H1 (cell line): ENCODE data around the gene MSANTD3. TPM values are rescaled to one million over a fixed set of nuclear protein-coding genes. Genes with fewer than 3 reads are reported as not detected.

ENCODE experiments used
- CTCF ChIA-PET: fragments of 300-600 bp; sonication (Branson Sonifier 250); formaldehyde crosslinking; loops from one replicate; lab custom pipeline; 2021; ENCODE audit not compliant: partially characterized antibody; lab: Charles Lee
- POLR2A ChIA-PET: fragments of 300-600 bp; sonication (Branson Sonifier 250); formaldehyde crosslinking; loops from one replicate; lab custom pipeline; 2021; ENCODE audit warnings: inconsistent platforms; ENCODE audit not compliant: partially characterized antibody; lab: Charles Lee
- DNase-seq, 2 experiments: peaks; one replicate each; pipeline versions ENCODE4 v3.0.0 to v3.0.0-alpha.2; 2010 to 2022; ENCODE audit warnings: low spot score in 2 of 2, low read depth in 1 of 2, mixed read lengths in 1 of 2
- FAIRE-seq: peaks from 2 replicates; lab custom pipeline; 2011; peaks lifted over from hg19 to GRCh38; lab: Jason Lieb, UNC
- H2AFZ ChIP-seq: 2 replicates; pipeline ENCODE4 v1.8.1; 2012; ENCODE audit warnings: low read length, inconsistent platforms
- H2AK5ac ChIP-seq: 2 replicates; pipeline ENCODE4 v1.6.1; 2013; ENCODE audit warnings: low read depth, low read length
- H2BK120ac ChIP-seq: replicated peaks from 2 replicates; pipeline ENCODE3; 2013; ENCODE audit warnings: low read depth, low read length, inconsistent platforms
- H2BK12ac ChIP-seq: 2 replicates; pipeline ENCODE4 v1.6.1; 2013; ENCODE audit warnings: low read depth, low read length
- H2BK15ac ChIP-seq: 2 replicates; pipeline ENCODE4 v1.6.1; 2013; ENCODE audit warnings: low read length
- H2BK20ac ChIP-seq: 2 replicates; pipeline ENCODE4 v1.6.1; 2013; ENCODE audit warnings: low read length
- H2BK5ac ChIP-seq: 2 replicates; pipeline ENCODE4 v1.6.1; 2013; ENCODE audit warnings: low read depth, low read length
- H3K14ac ChIP-seq: 2 replicates; pipeline ENCODE4 v1.6.1; 2013; ENCODE audit warnings: inconsistent platforms; ENCODE audit not compliant: insufficient read length
- H3K18ac ChIP-seq: 2 replicates; pipeline ENCODE4 v1.6.1; 2013; ENCODE audit warnings: low read length; ENCODE audit errors: extremely low read depth
- H3K23ac ChIP-seq: 2 replicates; pipeline ENCODE4 v1.6.1; 2013; ENCODE audit warnings: inconsistent platforms; ENCODE audit not compliant: insufficient read length
- H3K23me2 ChIP-seq: 2 replicates; pipeline ENCODE4 v1.6.1; 2013; ENCODE audit warnings: low read depth, low read length
- H3K27ac ChIP-seq: 2 replicates; pipeline ENCODE4 v1.6.1; 2011; ENCODE audit warnings: low read depth, low read length, inconsistent platforms
- H3K27me3 ChIP-seq, 4 experiments: replicated peaks in 1 of 4; 1 replicate in 1 of 4; 2 replicates in 3 of 4; pipeline versions ENCODE4 v1.6.1 to v1.8.1; 2011 to 2013; ENCODE audit warnings: low read length in 3 of 4, mild to moderate bottlenecking in 3 of 4, inconsistent platforms in 2 of 4, mixed read lengths in 2 of 4, moderate library complexity in 1 of 4; ENCODE audit not compliant: control insufficient read depth in 3 of 4, insufficient read depth in 3 of 4; ENCODE audit errors: extremely low read depth in 1 of 4
- H3K36me3 ChIP-seq, 4 experiments: 2 replicates each; pipeline versions ENCODE4 v1.6.1 to v1.8.1; 2011 to 2013; ENCODE audit warnings: mild to moderate bottlenecking in 4 of 4, low read length in 3 of 4, moderate library complexity in 2 of 4, control low read depth in 1 of 4, inconsistent platforms in 1 of 4; ENCODE audit not compliant: insufficient read depth in 4 of 4, control insufficient read depth in 2 of 4
- H3K4ac ChIP-seq: replicated peaks from 2 replicates; pipeline ENCODE3; 2013; ENCODE audit warnings: low read length, low read depth, mixed read lengths, inconsistent platforms; ENCODE audit not compliant: insufficient read length
- H3K4me1 ChIP-seq, 4 experiments: replicated peaks in 1 of 4; 1 replicate in 1 of 4; 2 replicates in 3 of 4; pipeline versions ENCODE4 v1.6.1 to v1.8.1; 2011 to 2013; ENCODE audit warnings: low read length in 3 of 4, inconsistent platforms in 2 of 4, mixed read lengths in 1 of 4; ENCODE audit not compliant: insufficient read depth in 4 of 4, control insufficient read depth in 3 of 4
- H3K4me2 ChIP-seq, 2 experiments: 2 replicates each; pipeline versions ENCODE4 v1.6.1 to v1.8.1; 2011 to 2013; ENCODE audit warnings: low read depth in 2 of 2, low read length in 2 of 2, control low read depth in 1 of 2, inconsistent platforms in 1 of 2, mild to moderate bottlenecking in 1 of 2; ENCODE audit not compliant: insufficient read depth in 1 of 2
- H3K4me3 ChIP-seq, 4 experiments: fragments of 200-600, 300-600 bp in 1 of 4; sonication (generic), shearing (Covaris generic), sonication (Bioruptor Twin) in 1 of 4; 2 replicates each; pipeline versions ENCODE4 v1.5.1 to v1.8.1; 2011 to 2016; ENCODE audit warnings: low read length in 4 of 4, low read depth in 3 of 4, control low read depth in 2 of 4, inconsistent platforms in 2 of 4, mild to moderate bottlenecking in 2 of 4, mixed read lengths in 1 of 4, moderate library complexity in 1 of 4; ENCODE audit not compliant: insufficient read depth in 2 of 4; ENCODE audit errors: extremely low read depth in 1 of 4
- H3K56ac ChIP-seq: replicated peaks from 2 replicates; pipeline ENCODE3; 2013; ENCODE audit warnings: low read depth, mild to moderate bottlenecking, mixed read lengths, low read length, inconsistent platforms; ENCODE audit not compliant: insufficient read length
- H3K79me1 ChIP-seq: 2 replicates; pipeline ENCODE4 v1.6.1; 2013; ENCODE audit warnings: low read depth, low read length, control low read depth
- H3K79me2 ChIP-seq, 2 experiments: 2 replicates each; pipeline versions ENCODE4 v1.6.1 to v1.8.1; 2012 to 2013; ENCODE audit warnings: low read length in 2 of 2, mild to moderate bottlenecking in 2 of 2, inconsistent platforms in 1 of 2; ENCODE audit not compliant: insufficient read depth in 2 of 2, control insufficient read depth in 1 of 2
- H3K9ac ChIP-seq, 4 experiments: replicated peaks in 1 of 4; 1 replicate in 1 of 4; 2 replicates in 3 of 4; pipeline versions ENCODE4 v1.6.1 to v1.8.1; 2011 to 2013; ENCODE audit warnings: low read depth in 3 of 4, low read length in 3 of 4, control low read depth in 2 of 4, mild to moderate bottlenecking in 2 of 4, moderate library complexity in 2 of 4, inconsistent platforms in 1 of 4; ENCODE audit errors: extremely low read depth in 1 of 4
- H3K9me3 ChIP-seq, 2 experiments: 2 replicates each; pipeline versions ENCODE4 v1.6.1 to v1.8.1; 2012 to 2013; ENCODE audit warnings: mild to moderate bottlenecking in 2 of 2, moderate library complexity in 2 of 2, control low read depth in 1 of 2, inconsistent platforms in 1 of 2, low read depth in 1 of 2, low read length in 1 of 2, mixed read lengths in 1 of 2; ENCODE audit not compliant: insufficient read depth in 2 of 2
- H4K20me1 ChIP-seq, 2 experiments: replicated peaks in 1 of 2; 2 replicates each; pipeline versions ENCODE3 to v1.8.1; 2011 to 2013; ENCODE audit warnings: inconsistent platforms in 2 of 2, low read length in 2 of 2, mild to moderate bottlenecking in 1 of 2; ENCODE audit not compliant: insufficient read depth in 2 of 2, control insufficient read depth in 1 of 2
- H4K5ac ChIP-seq: 2 replicates; pipeline ENCODE4 v1.6.1; 2013; ENCODE audit warnings: low read length, low read depth, mixed read lengths, inconsistent platforms; ENCODE audit not compliant: insufficient read length
- H4K8ac ChIP-seq: 2 replicates; pipeline ENCODE4 v1.8.0; 2013; ENCODE audit warnings: mild to moderate bottlenecking, moderate library complexity, low read length, inconsistent platforms; ENCODE audit not compliant: insufficient read depth; ENCODE audit errors: extremely low read depth
- H4K91ac ChIP-seq: replicated peaks from 2 replicates; pipeline ENCODE3; 2013; ENCODE audit warnings: low read length, mixed read lengths, inconsistent platforms; ENCODE audit not compliant: insufficient read length
- CBX5 ChIP-seq: fragments of 300-800, 300-1000 bp; sonication (generic); IDR thresholded peaks from 2 replicates; pipeline ENCODE4 v1.7.1; 2016; ENCODE audit warnings: antibody characterized with exemption, low read length, low read depth
- CHD2 ChIP-seq: IDR thresholded peaks from 2 replicates; pipeline ENCODE4 v1.6.1; 2012; ENCODE audit warnings: low read length, improper control_type of control experiment
- HDAC2 ChIP-seq, 2 experiments: fragments of 300-600 bp in 1 of 2; sonication (generic) in 1 of 2; IDR thresholded peaks; 2 replicates each; pipeline ENCODE4 v1.6.1; 2011 to 2012; ENCODE audit warnings: low read depth in 2 of 2, low read length in 2 of 2, mild to moderate bottlenecking in 2 of 2, moderate library complexity in 2 of 2, borderline replicate concordance in 1 of 2, inconsistent platforms in 1 of 2
- RBBP5 ChIP-seq: IDR thresholded peaks from 2 replicates; pipeline ENCODE4 v1.7.1; 2012; ENCODE audit warnings: low read depth, mild to moderate bottlenecking, inconsistent platforms, low read length, moderate library complexity, borderline replicate concordance
- SP1 ChIP-seq: IDR thresholded peaks from 2 replicates; pipeline ENCODE4 v1.6.1; 2011; ENCODE audit warnings: low read depth, low read length
- TCF12 ChIP-seq: IDR thresholded peaks from 2 replicates; pipeline ENCODE4 v1.6.1; 2011; ENCODE audit warnings: low read depth, mild to moderate bottlenecking, low read length
- TEAD4 ChIP-seq: IDR thresholded peaks from 2 replicates; pipeline ENCODE4 v1.6.1; 2012; ENCODE audit warnings: low read depth, low read length, inconsistent platforms, mixed read lengths
- polyA plus RNA-seq, 7 experiments: library from polyadenylated mRNA; depleted of rRNA in 3 of 7; stranded (reverse) in 5 of 7; unstranded in 2 of 7; fragments of >200 nt in 5 of 7; fragments of 200-250 nt in 2 of 7; gene quantifications; 1 replicate in 5 of 7; 2 replicates in 1 of 7; 4 replicates in 1 of 7; pipeline versions ENCODE4 v1.2.1 to v1.2.3, GENCODE V29; 2011 to 2013; ENCODE audit warnings: missing spikeins in 2 of 7, mixed read lengths in 2 of 7
- total RNA-seq: library from RNA; stranded (reverse); fragmentation: NEBNext Ultra II Directional; extraction: Animal tissue kit (Norgen Biotek cat#: 25700); gene quantifications from 2 replicates; pipeline ENCODE4 v1.2.1, GENCODE V29; 2021

MSANTD3 gene
- total and polyA plus RNA-seq, 2 of the 8 experiments (the other 6 are each of a cell fraction or from before 2014, with no cell fraction given) = 12.0 to 41.3 TPM

DNA sequence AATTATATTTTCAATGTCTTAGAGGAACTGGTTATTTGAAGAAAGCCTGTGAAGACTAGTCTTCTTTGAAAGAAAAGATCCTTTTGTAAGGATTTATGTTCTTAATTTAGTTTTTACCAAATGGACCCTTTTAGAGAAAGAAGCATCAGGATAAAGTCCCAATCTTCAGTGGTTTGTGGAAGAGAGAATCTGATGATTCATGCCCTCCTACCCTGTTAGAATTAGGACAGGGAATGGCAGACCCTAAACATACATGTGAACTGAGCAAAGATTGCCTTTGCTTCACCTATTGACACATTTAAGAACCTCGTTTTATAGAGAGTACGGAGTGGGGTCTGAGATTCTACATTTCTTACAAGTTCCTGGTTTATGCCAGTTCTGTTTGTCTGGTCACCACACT is 26.0 kb downstream of the MSANTD3 start (continued):
- no peak for TF ChIP-seq CHD2
- TF ChIP-seq, all 59 proteins: peak for 0

DNA sequence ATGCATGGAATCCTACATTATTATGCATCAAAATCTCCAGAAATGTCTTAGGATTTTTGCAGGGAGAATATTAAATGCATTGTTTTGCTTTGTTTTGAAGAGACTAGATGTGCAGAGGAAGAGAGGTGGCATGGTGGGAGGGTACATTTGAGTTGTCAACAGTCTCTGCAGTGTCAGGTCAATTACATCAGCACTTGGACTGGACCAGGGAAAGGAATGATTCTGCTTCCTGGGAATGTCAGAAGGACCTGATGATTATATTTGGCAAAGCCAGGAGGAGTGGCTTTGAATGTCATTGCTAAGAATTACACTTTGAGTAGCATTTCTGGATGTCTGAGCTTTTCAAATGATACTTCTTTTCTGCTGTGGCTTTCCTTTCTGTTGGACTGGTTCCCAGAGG is 28.5 kb downstream of the MSANTD3 start:
- CTCF ChIA-PET = interaction anchor here (1.0 to 1.2 kb wide), 2 partner anchors 14 to 75 kb away, joined by 3 to 6 read pairs; no protein-coding TSS in a partner anchor
- Histone ChIP-seq H3K18ac (no peak overlapping the region), H3K9ac (no peak overlapping the region), H2BK5ac (no peak overlapping the region), H2BK15ac (no peak overlapping the region), H3K4me2 (no peak overlapping the region), H2BK12ac (no peak overlapping the region), H3K4me3 (no peak overlapping the region), H4K8ac (no peak overlapping the region), H4K91ac (no peak overlapping the region), H3K79me2 (no peaks in the 10 kb centered on the region), H3K23ac (no peak overlapping the region), H4K20me1 (peaks cover 0 to 2% of the 10 kb centered on the region in 2 experiments), H2AFZ (no peak overlapping the region), H2BK20ac (no peak overlapping the region), H3K27me3 (no peaks in the 10 kb centered on the region), H3K56ac (no peak overlapping the region), H2AK5ac (no peak overlapping the region), H2BK120ac (no peak overlapping the region), H3K79me1 (no peaks in the 10 kb centered on the region), H3K14ac (no peak overlapping the region), H3K36me3 (peaks cover 0 to 26% (median 6%) of the 10 kb centered on the region in 4 experiments; a peak in 3 of 8 replicates), H4K5ac (no peak overlapping the region), H3K23me2 (no peaks in the 10 kb centered on the region), H3K4me1 (no peaks in the 10 kb centered on the region), H3K4ac (no peak overlapping the region), H3K9me3 (no peaks in the 10 kb centered on the region), H3K27ac (no peak overlapping the region)
- TF ChIP-seq TCF12 (no peak), TEAD4 (no peak), CBX5 (no peak), RBBP5 (no peak), SP1 (no peak), HDAC2 (IDR thresholded peaks at IDR 0.05; ENCODE audit: borderline replicate concordance in 1 of 2, low read depth in 2 of 2, low read length in 2 of 2) (no peak)
- POLR2A ChIA-PET = no interaction called here
- FAIRE-seq = no peak
- no peak for DNase-seq
